ENCODE results near the gene PDE6G. TPM values are rescaled to one million over a fixed set of nuclear protein-coding genes. Genes with fewer than 3 reads are reported as not detected.

PDE6G gene
- total RNA-seq, 4 donors from 2014 or later, result 0.62 TPM; not detected in 3

GRCh38 chr17:81608605-81609004, 47.7 kb downstream of the PDE6G start:
- ATAC-seq, result no peak
- peaks cover 0 to 96% of the 10 kb centered on the region in 2 donors for H3K36me3 ChIP-seq

GRCh38 chr17:81608082-81608481, 48.3 kb downstream of the PDE6G start:
- no CpG with 5 or more reads among the region's 4 CpGs for WGBS, 2 donors (ENCODE audit: low coverage in 1 of 2)
- peaks cover 0 to 96% of the 10 kb centered on the region in 2 donors for H3K36me3 ChIP-seq
- no peak for ATAC-seq
- H3K27ac ChIP-seq, result no peak overlapping the region
- TF ChIP-seq POLR2A (IDR thresholded peaks at IDR 0.05), result no peak
- TF ChIP-seq CTCF (IDR thresholded peaks at IDR 0.05), result no peak
- no peak for TF ChIP-seq POLR2AphosphoS5 (IDR thresholded peaks at IDR 0.05)
- TF ChIP-seq EP300 (IDR thresholded peaks at IDR 0.05), result no peak
- H3K4me3 ChIP-seq, result no peak overlapping the region
- no peaks in the 10 kb centered on the region for H3K27me3 ChIP-seq
- peaks cover 0 to 5% (median 0%) of the 10 kb centered on the region in 3 donors for H3K4me1 ChIP-seq
- H3K9me3 ChIP-seq, result no peaks in the 10 kb centered on the region

More at GRCh38 chr17:81608605-81609004, 47.7 kb downstream of the PDE6G start:
- Histone ChIP-seq H3K27me3 (no peaks in the 10 kb centered on the region), H3K4me1 (peaks cover 0 to 9% (median 0%) of the 10 kb centered on the region in 3 donors), H3K27ac (no peak overlapping the region), H3K9me3 (no peaks in the 10 kb centered on the region), H3K4me3 (no peak overlapping the region)
- 86 to 92% methylated on average over 9 to 13 of the region's 13 CpGs for WGBS, 2 donors (ENCODE audit: low coverage in 1 of 2)
- no peak for TF ChIP-seq POLR2A (IDR thresholded peaks at IDR 0.05)
- TF ChIP-seq CTCF (IDR thresholded peaks at IDR 0.05), result no peak
- TF ChIP-seq EP300 (IDR thresholded peaks at IDR 0.05), result no peak
- no peak for TF ChIP-seq POLR2AphosphoS5 (IDR thresholded peaks at IDR 0.05)

- Histone ChIP-seq H3K36me3 (peaks cover 0 to 96% of the 10 kb centered on the region in 2 donors), H3K27me3 (no peaks in the 10 kb centered on the region), H3K4me1 (peaks cover 0 to 5% (median 0%) of the 10 kb centered on the region in 3 donors), H3K4me3 (no peak overlapping the region), H3K27ac (no peak overlapping the region), H3K9me3 (no peaks in the 10 kb centered on the region)
- no peak for ATAC-seq
- no peak for TF ChIP-seq POLR2AphosphoS5 (IDR thresholded peaks at IDR 0.05)
- 50 to 73% methylated on average over 6 of the region's 6 CpGs for WGBS, 2 donors (ENCODE audit: low coverage in 1 of 2)
These were observed 48.9 kb downstream of the PDE6G start for GRCh38 chr17:81607431-81607830.

- 82 to 88% methylated on average over 10 to 11 of the region's 11 CpGs for WGBS, 2 donors (ENCODE audit: low coverage in 1 of 2)
- Histone ChIP-seq H3K27me3 (no peaks in the 10 kb centered on the region), H3K4me1 (peaks cover 0 to 24% (median 0%) of the 10 kb centered on the region in 3 donors), H3K9me3 (no peaks in the 10 kb centered on the region), H3K4me3 (no peak overlapping the region), H3K27ac (no peak overlapping the region), H3K36me3 (peaks cover 0 to 89% of the 10 kb centered on the region in 2 donors)
- no peak for ATAC-seq
- TF ChIP-seq EP300 (IDR thresholded peaks at IDR 0.05) (no peak), CTCF (IDR thresholded peaks at IDR 0.05) (no peak), POLR2AphosphoS5 (IDR thresholded peaks at IDR 0.05) (no peak), POLR2A (IDR thresholded peaks at IDR 0.05) (no peak)
These were observed 52.3 kb downstream of the PDE6G start for GRCh38 chr17:81603846-81604610.

GRCh38 chr17:81601525-81602120, 54.7 kb downstream of the PDE6G start:
- Histone ChIP-seq H3K4me1 (peaks cover 0 to 24% (median 0%) of the 10 kb centered on the region in 3 donors), H3K36me3 (peaks cover 0 to 89% of the 10 kb centered on the region in 2 donors), H3K27me3 (no peaks in the 10 kb centered on the region), H3K4me3 (no peak overlapping the region), H3K27ac (no peak overlapping the region), H3K9me3 (no peaks in the 10 kb centered on the region)
- no peak for TF ChIP-seq EP300 (IDR thresholded peaks at IDR 0.05)
- TF ChIP-seq POLR2AphosphoS5 (IDR thresholded peaks at IDR 0.05), result no peak
- peak; percentile 53 to 81 (median 72) for TF ChIP-seq CTCF (IDR thresholded peaks at IDR 0.05)
- TF ChIP-seq POLR2A (IDR thresholded peaks at IDR 0.05), result no peak
- peak; percentile 73 for ATAC-seq
- 36 to 39% methylated on average over 9 of the region's 9 CpGs for WGBS, 2 donors (ENCODE audit: low coverage in 1 of 2)

Small RNA genes within 50 kb of the gene (small RNA-seq; reads per million reads assigned to genes)
- gene MIR6786, result 0 to 0.51 (median 0.24) reads per million in 4 donors

Other genes starting within 250 kb of the PDE6G start
- 1,000 to 10,000 TPM in 3 of 4 donors, 100 to 1,000 TPM in 1; 829 to 1,848 (median 1,550) TPM for gene ACTG1, start 143.7 kb downstream of the PDE6G start, total RNA-seq
- 1 to 10 TPM in 2 of 4 donors, under 1 TPM in 2; 0.49 to 2.1 (median 1.0) TPM for gene FSCN2, start 128.2 kb downstream of the PDE6G start, total RNA-seq
- gene FAAP100, start 104.2 kb downstream of the PDE6G start, total RNA-seq, result 10 to 100 TPM; 14.6 to 32.1 (median 20.7) TPM
- 10 to 100 TPM; 49.5 to 83.8 (median 58.0) TPM for gene NPLOC4, start 19.4 kb downstream of the PDE6G start, total RNA-seq
- under 1 TPM in 3 of 4 donors, not detected in 1; 0.27 to 0.89 (median 0.30) TPM for gene TSPAN10, start 19.3 kb downstream of the PDE6G start, total RNA-seq
- 10 to 100 TPM; 19.4 to 31.8 (median 25.3) TPM for gene OXLD1, start 10.1 kb upstream of the PDE6G start, total RNA-seq
- 10 to 100 TPM in 2 of 4 donors, 1 to 10 TPM in 2; 8.2 to 16.1 (median 11.4) TPM for gene CCDC137, start 10.2 kb upstream of the PDE6G start, total RNA-seq
- gene ARL16, start 27.3 kb upstream of the PDE6G start, total RNA-seq, result 10 to 100 TPM; 26.2 to 52.8 (median 30.2) TPM
- 10 to 100 TPM; 51.5 to 90.5 (median 66.6) TPM for gene HGS, start 27.5 kb upstream of the PDE6G start, total RNA-seq
- 10 to 100 TPM; 27.5 to 42.9 (median 29.3) TPM for gene MRPL12, start 46.8 kb upstream of the PDE6G start, total RNA-seq
- gene SLC25A10, start 55.7 kb upstream of the PDE6G start, total RNA-seq, result 1 to 10 TPM; 3.0 to 8.8 (median 5.0) TPM
- gene GCGR, start 147.6 kb upstream of the PDE6G start, total RNA-seq, result under 1 TPM in 1 of 4 donors, not detected in 3; 0.47 TPM
- 100 to 1,000 TPM in 1 of 4 donors, 10 to 100 TPM in 3; 70.4 to 131 (median 85.9) TPM for gene MCRIP1, start 176.7 kb upstream of the PDE6G start, total RNA-seq
- gene PPP1R27, start 178.5 kb upstream of the PDE6G start, total RNA-seq, result not detected
- 100 to 1,000 TPM; 257 to 365 (median 324) TPM for gene P4HB, start 204.0 kb upstream of the PDE6G start, total RNA-seq
- gene ARHGDIA, start 214.8 kb upstream of the PDE6G start, total RNA-seq, result 100 to 1,000 TPM; 120 to 219 (median 169) TPM
- 10 to 100 TPM; 26.6 to 68.1 (median 55.5) TPM for gene ALYREF, start 235.0 kb upstream of the PDE6G start, total RNA-seq
- 100 to 1,000 TPM in 3 of 4 donors, 10 to 100 TPM in 1; 81.0 to 128 (median 119) TPM for gene ANAPC11, start 235.2 kb upstream of the PDE6G start, total RNA-seq
- gene NPB, start 245.7 kb upstream of the PDE6G start, total RNA-seq, result under 1 TPM in 2 of 4 donors, not detected in 2; 0.12 to 0.16 TPM